Astrocyte (in vitro differentiated cells and primary cell): ENCODE results near the gene CRB2.
A peak's percentile ranks its signal among the peaks of the same experiment; 100 is the strongest.

Experiments
- EZH2 ChIP-seq: IDR thresholded peaks from 2 replicates; pipeline ENCODE4 v1.6.1; 2012; ENCODE audit warnings: mild to moderate bottlenecking, low read length, inconsistent platforms; ENCODE audit not compliant: insufficient read depth
- TF ChIP-seq, protein P1 (sequence below): IDR thresholded peaks from 2 replicates; pipeline ENCODE4 v1.5.1; 2011; ENCODE audit warnings: low read depth, mild to moderate bottlenecking, inconsistent platforms, low read length, moderate library complexity; ENCODE audit not compliant: insufficient read depth

DNA sequence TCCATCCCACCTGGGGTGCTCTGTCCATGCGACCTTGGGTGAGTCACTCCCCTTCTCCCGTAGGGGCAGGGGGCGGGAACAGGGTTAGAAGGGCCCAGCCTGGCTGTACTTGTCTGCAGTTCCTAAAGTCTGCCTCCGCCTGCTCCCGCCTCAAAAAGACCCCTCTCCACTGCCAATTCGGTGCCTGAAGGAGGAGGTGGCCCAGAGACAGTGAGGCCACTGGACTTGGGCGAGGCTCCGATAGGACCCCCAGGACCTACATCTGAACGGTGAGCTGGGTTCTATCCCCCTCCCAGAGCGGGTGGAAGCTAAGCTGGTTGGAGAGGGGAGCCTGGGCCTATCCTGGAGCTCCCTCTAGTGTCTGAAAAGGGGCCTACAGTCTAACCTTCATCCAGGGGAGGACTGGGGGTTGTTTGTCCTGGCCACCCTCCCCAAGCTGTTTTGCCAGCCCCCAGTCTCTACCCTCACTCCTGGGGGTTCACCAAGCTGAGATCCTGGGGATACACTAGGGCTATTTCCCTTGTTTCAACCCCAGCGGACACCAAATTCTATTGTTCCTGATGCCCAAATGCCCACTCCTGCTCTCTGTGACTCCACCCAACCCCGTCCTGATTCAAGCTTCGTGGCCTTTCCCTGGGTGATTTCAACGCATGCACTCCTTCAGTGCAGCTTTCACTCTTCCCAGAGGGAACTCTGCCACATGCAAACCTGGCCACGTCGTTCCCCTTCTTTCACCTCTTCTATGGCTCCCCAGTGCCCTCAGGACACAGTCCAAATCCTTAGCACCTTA, 6.1 kb upstream of the CRB2 start:
- TF ChIP-seq, protein P1, sequence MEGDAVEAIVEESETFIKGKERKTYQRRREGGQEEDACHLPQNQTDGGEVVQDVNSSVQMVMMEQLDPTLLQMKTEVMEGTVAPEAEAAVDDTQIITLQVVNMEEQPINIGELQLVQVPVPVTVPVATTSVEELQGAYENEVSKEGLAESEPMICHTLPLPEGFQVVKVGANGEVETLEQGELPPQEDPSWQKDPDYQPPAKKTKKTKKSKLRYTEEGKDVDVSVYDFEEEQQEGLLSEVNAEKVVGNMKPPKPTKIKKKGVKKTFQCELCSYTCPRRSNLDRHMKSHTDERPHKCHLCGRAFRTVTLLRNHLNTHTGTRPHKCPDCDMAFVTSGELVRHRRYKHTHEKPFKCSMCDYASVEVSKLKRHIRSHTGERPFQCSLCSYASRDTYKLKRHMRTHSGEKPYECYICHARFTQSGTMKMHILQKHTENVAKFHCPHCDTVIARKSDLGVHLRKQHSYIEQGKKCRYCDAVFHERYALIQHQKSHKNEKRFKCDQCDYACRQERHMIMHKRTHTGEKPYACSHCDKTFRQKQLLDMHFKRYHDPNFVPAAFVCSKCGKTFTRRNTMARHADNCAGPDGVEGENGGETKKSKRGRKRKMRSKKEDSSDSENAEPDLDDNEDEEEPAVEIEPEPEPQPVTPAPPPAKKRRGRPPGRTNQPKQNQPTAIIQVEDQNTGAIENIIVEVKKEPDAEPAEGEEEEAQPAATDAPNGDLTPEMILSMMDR, result peak; percentile 86
- no peak for TF ChIP-seq EZH2
